HG02981 (cell line): ENCODE results near the gene SNTG2.

Experiments
- ATAC-seq: cut with Tn5 transposase; IDR thresholded peaks from one replicate; pipeline ENCODE4 v1.9.1; 2021; ENCODE audit warnings: mild to moderate bottlenecking, moderate library complexity; ENCODE audit not compliant: unreplicated experiment

Gene SNTG2

DNA sequence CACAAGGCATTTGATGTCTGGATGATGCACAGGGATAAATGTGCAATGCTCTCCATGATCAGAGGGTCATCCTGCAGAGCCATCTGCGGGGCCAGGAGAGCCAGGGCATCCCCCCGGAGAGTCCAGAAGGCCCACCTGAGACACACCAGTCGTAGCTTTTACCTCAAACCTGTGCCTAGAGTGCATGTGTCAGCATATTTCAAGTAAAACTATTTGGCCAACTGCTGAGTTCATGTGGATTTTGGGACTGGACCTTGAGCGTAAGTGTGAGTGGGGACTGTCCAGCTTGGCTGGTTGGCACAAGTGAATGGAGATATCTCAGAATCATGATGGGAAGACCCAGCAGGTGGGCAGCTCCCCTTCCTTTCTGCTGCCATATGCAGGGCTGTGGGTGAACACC lies 314.8 kb downstream of the SNTG2 start:
- no peak for ATAC-seq

DNA sequence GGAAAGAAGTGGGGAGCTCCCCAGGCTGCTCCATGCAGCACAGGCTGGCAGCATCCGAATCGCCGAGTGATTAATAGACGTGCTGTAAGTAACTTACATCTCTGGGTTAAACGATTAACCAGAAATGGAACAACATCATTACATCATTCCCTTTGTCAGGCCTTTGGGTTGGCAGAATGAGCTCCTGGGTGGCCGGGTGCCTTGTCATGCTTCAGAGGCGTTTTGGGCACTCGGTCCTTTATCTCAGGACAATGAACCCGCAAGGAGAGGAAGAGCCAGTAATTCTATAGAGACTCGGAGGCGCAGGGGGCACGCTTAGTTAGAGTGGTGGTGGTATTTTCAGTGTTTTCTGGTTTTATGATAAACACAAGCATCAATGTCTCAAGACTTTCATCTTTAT lies 315.7 kb downstream of the SNTG2 start:
- ATAC-seq: no peak

DNA sequence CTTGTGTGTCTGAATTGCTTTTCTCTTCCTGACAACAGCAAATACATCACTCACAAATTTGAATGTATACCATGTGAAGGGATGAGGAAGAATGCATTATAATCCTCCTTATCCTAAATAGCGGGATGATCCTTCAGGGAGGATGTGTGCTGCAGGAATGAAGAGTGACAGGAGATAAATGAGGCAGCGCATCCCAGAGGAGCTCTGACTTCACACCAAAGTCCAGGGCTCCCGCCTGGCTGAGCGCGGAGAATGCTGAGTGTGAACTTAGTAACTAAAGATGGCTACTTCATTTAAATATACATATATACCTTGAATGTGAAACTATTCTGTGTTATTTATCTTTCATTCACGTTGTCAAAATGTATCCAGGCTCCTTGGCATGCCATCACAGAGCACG lies 317.4 kb downstream of the SNTG2 start:
- no peak for ATAC-seq

DNA sequence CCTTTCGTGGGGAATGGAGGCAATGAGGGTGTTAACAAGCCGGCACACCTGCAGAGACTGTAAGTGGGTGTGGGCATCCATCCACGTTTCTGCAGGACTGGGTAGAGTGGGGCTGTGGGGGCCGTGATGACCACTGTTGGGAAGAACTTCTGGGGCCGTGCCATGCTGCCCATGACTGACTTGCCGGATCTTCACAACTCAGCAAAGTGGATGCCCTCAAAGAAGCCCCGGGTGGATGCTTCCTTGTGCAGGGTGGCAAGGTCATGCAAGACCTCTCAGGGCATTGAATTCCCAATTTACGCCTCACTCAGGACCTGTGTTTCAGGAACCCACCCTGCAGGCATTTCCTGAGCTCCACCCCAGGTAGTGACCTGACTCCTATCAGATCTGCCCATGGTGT lies 319.2 kb downstream of the SNTG2 start:
- ATAC-seq: no peak

DNA sequence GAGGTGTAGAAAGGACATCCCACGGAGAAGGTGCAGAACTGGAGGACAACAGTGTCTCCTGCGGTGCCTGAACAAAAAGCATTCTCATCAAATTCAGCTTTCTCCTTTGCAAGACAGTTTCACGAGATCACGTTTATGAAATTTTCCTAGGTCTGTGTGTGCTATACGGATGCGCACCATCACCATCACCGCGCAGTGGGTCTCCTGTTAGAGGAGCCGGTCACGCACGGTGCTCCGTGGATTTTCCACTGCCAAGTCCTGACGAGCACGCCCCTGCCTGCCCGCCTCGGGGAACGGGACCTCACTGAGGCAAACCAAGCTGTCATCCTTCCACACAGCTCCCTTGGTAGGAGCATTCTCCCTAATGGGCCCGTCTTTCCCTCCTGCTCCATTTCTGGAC lies 322.2 kb downstream of the SNTG2 start:
- no peak for ATAC-seq

DNA sequence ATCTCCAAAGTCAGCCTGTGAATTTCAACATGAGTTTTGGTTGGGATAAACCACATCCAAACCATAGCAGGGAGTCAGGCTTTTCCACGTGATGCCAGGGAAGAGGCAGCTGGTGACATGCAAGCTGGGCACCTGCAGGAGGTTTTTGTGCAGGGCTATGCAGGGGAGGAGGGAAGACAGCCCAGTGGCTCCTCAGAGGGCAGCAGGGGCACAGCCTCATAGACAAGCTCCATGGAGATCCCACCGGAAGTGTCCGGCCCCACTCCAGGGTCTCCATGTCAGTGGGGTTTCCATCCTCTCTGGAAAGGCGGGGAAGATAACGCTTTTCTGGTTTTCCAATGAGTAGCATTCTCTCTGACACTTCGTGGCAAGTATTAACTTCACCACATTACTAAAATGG lies 327.0 kb downstream of the SNTG2 start:
- ATAC-seq: no peak

DNA sequence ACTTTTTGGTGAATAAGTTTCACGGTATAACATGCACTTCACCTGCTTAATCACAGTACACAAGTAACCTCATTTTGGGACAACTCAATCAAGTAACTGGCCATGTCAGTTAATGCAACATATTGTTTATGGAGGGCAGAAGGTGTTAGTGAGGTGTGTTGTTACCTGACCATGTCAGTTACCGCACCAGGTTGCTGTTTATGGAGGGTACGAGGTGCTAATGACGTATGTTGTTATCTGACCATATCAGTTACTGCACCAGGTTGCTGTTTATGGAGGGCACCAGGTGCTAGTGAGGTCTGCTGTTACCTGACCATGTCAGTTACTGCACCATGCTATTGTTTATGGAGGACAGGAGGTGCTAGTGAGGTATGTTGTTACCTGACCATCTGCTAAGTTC lies 327.5 kb downstream of the SNTG2 start:
- ATAC-seq: no peak

DNA sequence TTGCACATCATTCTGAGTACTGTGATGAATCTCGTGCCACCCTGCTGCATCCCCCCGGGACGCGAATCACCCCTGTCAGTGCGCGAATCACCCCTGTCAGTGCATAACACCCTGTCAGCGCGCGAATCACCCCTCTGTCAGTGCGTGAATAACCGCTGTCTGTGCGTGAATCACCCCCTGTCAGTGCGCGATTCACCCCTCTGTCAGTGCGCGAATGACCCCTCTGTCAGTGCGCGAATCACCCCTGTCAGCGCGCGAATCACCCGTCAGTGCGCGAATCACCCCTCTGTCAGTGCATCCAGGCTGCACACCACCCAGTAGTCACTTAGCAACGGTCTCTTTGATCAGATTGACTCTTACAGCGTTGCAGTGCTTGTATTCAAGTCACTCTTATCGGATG lies 328.2 kb downstream of the SNTG2 start:
- ATAC-seq: no peak

DNA sequence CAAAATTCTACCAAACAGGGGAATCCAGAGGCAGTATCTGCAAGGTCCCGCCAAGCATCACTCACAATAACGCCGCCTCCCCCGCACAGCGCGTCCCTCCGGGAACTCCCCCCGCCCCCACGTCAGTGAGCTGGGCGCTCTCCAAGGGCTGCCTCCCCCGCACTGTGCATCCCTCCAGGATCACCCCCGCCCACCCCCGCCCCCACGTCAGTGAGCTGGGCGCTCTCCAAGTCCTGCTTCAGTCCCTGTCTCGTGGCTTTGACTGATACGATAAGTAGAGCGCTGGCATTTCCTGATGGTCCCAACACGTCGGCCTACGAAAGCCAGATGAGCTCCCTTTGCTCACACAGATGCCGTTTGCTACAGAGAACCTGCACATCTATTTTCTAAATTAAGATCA lies 331.9 kb downstream of the SNTG2 start:
- ATAC-seq: no peak

DNA sequence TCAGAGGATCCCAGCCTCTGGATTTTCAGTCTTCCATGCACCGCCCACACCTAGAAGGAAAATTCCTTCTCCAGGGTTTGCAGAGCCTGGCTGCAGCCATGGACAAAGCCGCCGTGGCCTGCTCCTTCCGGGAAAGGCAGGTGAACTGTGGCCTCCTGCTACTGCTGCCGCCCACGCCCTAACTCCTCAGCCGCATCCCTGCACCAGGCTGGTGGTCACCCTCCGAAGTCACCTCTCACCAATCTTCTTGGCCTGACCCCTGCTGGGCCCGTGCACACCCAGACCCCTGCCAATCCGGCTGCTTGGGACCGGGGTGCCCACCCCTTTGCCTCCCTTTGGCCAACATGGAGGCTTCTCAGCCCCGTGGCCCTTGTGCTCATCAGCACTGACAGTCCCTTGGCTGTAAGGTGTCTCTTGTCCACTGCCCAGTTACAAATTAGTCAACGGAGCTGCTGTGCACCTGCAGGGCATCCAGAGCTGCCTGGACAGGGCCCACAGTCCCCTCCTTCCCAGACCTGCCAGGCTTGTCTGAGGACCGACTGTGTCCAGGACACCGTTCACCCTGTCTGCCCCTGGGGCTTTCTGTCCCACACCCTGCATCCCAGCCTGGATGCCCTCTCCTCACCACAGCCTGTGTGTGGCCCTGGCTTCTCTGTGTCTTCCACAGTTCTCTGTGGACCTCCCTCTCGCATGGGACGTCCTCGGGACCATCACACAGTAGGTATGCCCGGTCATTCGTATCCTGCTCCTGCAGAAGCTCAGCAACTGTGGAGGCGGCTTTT lies 332.6 kb downstream of the SNTG2 start:
- ATAC-seq: no peak

DNA sequence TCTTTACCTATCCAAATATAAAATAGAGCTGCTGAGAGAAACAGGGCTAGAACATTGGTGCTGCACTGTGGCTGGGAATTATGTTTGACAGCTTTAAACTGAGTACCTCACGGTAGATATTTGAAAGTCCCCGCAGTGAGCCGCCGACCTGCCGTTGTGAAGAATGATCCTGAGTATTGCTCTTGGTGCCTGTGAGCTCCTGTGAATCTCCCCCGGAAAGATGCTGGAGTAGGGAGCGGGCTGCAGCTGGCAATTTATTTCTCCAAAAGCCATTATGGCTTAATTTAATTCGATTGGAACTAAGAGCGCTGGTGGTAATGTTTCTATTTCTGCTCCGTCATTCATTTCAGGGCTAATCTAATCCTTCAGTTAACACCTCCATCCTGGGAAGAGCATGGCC lies 333.2 kb downstream of the SNTG2 start:
- ATAC-seq: no peak

DNA sequence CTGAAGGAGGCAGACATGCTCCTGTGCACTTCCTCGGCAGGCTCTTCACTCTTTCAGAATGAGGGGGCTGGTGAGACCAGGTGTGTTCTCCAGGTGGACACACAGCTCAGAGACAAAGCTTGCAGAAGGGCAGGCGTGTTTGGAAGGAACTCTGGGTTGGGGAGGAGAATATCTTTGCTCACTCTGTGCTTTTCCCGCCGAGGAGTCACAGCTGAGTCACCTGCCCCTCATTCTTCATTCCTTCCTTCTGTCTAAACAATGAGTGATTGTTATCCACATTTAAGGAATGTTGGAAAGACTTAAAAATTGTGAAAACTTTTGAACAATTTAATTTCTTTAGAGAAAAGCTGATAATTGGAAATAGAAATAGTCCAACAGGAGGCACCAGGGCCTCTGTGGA lies 336.3 kb downstream of the SNTG2 start:
- no peak for ATAC-seq

DNA sequence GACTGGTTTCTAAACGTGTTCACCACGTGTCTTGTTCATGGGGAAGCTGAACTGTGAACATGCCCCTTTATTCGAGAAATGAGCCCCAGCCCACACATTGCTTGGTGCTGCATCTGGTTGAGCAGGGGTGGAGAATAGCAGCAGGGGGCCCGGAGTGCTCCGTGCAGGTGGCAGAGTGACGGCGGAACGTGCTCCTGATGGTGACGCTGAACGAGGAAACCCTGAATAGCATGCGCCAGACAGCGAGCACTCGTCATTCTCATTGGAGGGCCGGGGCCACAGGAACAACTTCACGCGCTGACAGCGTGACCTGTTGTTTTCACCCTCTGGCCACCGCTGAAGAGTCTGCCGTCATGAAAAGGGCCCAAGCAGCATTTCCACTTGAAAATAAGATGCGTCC lies 336.8 kb downstream of the SNTG2 start:
- no peak for ATAC-seq

DNA sequence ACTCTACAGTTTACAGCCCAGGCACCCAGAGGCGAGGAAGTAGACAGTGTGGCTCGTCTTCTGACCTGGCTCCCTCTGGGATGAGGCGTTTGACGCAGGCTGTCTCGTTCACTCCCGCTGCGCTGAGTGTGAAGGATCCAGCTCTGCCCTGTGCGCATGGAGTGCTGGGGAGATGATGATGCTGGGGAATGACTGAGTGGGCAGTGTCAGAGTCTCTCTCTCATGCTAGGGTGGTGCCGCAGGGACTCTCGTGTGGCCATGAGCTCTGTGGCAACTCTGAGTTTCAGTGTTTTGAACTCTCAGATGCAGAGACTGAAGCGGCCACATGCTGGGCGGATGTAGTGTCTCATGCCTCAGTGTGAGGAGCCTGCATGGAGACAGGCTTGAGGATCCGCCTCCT lies 344.3 kb downstream of the SNTG2 start:
- no peak for ATAC-seq

DNA sequence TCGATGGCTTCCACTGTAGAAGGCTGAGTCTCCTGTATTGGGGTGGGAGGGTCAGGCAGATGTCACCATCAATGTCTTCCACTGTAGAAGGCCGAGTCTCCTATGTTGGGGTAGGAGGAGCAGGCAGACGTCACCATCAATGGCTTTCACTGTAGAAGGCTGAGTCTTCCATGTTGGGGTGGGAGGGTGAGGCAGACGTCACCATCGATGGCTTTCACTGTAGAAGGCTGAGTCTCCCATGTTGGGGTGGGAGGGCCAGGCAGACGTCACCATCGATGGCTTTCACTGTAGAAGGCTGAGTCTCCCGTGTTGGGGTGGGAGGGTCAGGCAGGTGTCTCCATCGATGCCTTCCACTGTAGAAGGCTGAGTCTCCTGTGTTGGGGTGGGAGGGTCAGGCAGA lies 345.1 kb downstream of the SNTG2 start:
- no peak for ATAC-seq

DNA sequence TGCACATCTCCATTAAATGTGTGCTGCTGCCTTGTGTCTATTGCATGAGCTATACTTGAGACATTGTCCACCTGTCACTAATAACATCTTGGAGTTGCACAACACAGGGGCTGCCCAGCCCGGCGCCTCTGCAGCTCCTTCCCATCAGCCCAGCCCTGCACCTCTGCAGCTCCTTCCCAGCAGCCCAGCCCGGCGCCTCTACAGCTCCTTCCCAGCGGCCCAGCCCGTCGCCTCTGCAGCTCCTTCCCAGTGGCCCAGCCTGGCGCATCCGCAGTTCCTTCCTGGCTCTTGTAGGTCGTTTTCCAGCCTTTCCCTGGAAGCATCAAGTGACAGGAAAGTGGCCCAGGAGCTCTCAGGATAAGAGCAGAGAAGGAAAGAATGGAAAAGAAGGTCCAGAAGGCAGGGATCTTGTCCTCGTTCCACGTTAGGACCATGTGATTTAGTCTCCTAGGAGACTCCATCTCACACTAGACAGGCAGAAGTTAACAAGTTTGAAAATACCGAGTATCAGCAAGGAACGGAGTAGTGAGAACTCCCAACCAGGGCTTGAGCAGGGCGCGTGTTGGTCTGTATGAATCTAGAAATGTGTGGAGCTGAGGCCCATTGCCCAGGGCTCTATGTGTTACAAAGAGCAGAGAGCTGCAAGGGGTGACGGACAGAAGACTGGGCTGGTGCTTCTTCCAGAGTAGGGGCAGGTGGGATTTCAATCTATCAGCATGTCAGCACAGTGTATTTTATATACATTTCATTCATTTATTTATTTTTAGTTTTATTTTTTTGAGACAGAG lies 346.9 kb downstream of the SNTG2 start:
- no peak for ATAC-seq

DNA sequence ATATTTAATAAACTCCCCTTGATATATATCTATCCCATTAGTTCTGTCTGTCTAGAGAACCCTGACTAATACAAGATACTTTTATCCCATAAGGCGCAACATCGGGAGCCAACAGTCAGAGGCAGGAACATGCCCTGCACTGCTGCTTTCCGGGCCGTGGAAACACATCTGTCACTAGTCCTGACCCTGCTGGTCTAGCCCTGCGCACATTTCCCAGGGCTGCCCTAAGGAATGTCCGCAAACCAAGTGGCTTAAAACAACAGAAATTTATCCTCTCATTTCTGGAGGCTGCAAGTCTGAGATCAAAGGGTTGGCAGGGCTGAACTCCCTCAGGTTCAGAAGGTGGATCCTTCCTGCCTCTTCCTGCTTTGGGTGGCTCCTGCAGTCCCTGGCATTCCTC lies 348.4 kb downstream of the SNTG2 start:
- no peak for ATAC-seq

DNA sequence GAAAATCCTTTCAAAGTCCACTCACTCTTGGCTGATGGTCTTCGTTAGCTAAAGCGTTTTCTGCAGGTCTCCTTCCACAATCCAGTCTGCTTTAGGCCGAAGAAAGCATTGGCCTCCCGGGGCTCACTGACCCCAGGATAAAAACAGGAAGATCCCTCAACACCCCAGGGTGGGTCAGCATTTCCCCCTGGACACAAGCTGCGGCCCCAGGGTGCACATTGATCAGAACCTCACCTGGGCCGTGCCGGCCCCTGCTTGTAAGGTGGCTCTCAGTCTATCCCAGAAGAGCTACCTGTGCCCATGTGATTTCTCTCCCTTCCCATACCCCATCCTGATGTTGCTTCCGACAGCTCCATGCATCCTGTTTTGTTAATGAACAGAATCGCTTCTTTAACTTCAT lies 349.6 kb downstream of the SNTG2 start:
- ATAC-seq: no peak

DNA sequence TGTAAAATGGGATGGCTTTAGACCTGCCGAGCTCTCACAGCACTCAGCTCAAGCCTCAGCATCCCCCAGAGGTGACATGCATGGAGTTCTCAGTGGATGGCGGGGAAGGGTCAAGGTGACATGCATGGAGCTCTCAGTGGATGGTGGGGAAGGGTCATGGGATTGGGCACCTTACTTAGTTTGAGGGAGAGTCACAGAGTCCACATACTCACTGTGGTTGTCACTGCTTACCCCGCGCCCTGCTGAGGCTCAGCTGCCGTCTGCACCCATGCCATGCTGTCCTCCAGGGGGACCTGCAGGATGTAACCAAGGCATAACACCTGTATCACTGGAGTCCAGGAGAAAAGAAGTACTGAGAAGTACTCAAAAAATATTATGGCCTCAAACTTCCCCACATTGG lies 350.4 kb downstream of the SNTG2 start:
- ATAC-seq: no peak

DNA sequence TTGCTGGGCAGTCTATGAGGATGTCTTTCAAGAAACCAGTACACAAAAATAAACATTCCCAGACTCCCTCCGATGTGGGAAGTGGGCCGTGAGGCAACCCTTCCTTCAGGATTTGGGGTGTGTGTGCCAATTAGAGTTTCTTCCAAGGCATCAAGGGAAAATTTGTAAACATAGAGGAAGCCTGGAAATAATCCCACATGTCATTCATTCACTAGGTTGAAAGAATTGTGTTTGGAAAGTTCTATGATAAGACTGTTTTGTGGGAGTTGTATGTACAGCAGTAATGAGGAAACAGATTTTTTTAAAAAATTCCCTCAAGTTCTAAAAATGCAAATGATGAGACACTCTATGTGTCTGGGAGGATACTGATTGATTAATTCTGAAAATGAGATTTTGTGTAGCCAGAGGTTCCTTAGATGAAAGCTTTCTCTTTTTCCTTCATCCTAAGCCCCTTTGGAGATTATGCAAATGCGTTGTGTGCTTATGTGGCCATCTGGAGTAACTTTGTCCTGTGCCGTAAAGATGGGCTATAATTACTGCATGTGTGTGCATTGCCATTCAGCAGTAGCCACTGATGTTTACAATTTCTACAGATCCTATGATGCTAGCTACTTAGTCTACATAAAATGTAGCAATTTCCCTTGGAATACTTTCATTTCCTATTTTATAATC lies 354.8 kb downstream of the SNTG2 start:
- ATAC-seq: no peak

DNA sequence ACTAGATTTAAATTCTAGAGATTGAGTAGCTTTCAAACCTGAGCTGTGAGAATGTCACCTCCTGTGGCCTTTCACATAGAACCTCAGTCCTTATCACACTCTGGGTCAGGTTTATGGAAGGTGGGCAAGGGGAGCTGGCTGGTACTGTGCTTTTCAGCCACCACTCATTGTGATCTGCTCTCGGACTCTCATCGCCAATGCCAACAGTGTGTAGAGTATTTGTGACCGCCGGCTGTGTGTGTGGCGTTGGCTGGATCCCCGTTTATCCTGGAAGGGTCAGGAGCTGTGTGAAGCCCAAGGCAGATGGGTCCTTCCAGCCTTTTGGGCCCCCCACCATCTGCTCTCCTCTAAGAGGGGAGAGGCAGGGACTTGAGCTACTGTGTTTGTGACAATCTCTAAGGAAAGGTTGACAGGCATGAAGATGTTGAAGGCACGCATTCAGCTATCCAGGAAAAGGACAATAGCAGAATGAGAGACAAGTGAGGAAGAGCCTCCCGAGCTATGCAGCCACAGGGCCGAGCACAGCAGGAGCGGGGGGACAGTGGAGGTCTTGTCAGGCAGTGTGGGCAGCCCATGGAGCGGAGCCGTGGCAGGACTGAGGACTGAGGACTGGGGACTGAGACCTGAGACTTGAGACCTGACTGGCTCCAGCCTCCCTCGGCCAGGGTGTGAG lies 355.5 kb downstream of the SNTG2 start:
- no peak for ATAC-seq
